Stomach smooth muscle (tissue), 2 donors: Measurements from ENCODE around the gene AP2A1.
A peak's percentile ranks its signal among the peaks of the same experiment; 100 is the strongest.

Source experiments
- H3K27ac ChIP-seq: one replicate; pipeline ENCODE4 v1.7.0; 2013; ENCODE audit warnings: mild to moderate bottlenecking, low read length, inconsistent platforms
- H3K27me3 ChIP-seq, 2 donors: one replicate each; pipeline ENCODE4 v1.7.0; 2013; ENCODE audit warnings: low read length in 2 of 2; ENCODE audit not compliant: insufficient read depth in 2 of 2, control insufficient read depth in 1 of 2
- H3K36me3 ChIP-seq, 2 donors: one replicate each; pipeline ENCODE4 v1.7.0; 2013; ENCODE audit warnings: low read length in 2 of 2; ENCODE audit not compliant: control insufficient read depth in 2 of 2, insufficient read depth in 2 of 2
- H3K4me1 ChIP-seq: one replicate; pipeline ENCODE4 v1.7.0; 2013; ENCODE audit warnings: low read length; ENCODE audit not compliant: control insufficient read depth, insufficient read depth
- H3K4me3 ChIP-seq, 2 donors: one replicate each; pipeline ENCODE4 v1.7.0; 2013; ENCODE audit warnings: low read length in 2 of 2
- H3K9ac ChIP-seq, 2 donors: one replicate each; pipeline ENCODE4 v1.7.0; 2013; ENCODE audit warnings: low read length in 2 of 2, mild to moderate bottlenecking in 1 of 2
- H3K9me3 ChIP-seq, 2 donors: one replicate each; pipeline ENCODE4 v1.7.0; 2013; ENCODE audit warnings: low read length in 2 of 2; ENCODE audit not compliant: control insufficient read depth in 2 of 2
- donor health status: healthy.
- donor health status: Pancreatic carcinoma.

The AP2A1 gene

DNA sequence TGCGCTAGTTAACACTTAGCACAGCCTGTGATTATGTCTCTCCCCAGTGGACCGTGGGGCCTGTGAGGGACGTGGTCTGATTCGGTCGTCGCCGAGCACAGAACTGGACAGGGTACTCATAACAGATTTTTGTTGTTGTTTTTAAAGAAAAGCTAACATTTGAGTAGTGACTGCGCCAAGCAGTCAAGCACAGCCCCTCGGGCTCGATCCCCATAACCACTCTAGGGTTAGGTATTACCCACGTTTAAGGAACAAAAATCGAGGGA lies 83.4 kb downstream of the AP2A1 start:
- H3K36me3 ChIP-seq, result peaks cover 0 to 2% of the 10 kb centered on the region in 2 donors
- no peaks in the 10 kb centered on the region for H3K27me3 ChIP-seq
- H3K4me1 ChIP-seq, result peaks cover 32% of the 10 kb centered on the region
- H3K27ac ChIP-seq, result peak overlapping the region; percentile 99
- no peaks in the 10 kb centered on the region for H3K9me3 ChIP-seq
- peak overlapping the region; percentile 65 to 90 for H3K4me3 ChIP-seq
- peak overlapping the region; percentile 57 to 66 for H3K9ac ChIP-seq

DNA sequence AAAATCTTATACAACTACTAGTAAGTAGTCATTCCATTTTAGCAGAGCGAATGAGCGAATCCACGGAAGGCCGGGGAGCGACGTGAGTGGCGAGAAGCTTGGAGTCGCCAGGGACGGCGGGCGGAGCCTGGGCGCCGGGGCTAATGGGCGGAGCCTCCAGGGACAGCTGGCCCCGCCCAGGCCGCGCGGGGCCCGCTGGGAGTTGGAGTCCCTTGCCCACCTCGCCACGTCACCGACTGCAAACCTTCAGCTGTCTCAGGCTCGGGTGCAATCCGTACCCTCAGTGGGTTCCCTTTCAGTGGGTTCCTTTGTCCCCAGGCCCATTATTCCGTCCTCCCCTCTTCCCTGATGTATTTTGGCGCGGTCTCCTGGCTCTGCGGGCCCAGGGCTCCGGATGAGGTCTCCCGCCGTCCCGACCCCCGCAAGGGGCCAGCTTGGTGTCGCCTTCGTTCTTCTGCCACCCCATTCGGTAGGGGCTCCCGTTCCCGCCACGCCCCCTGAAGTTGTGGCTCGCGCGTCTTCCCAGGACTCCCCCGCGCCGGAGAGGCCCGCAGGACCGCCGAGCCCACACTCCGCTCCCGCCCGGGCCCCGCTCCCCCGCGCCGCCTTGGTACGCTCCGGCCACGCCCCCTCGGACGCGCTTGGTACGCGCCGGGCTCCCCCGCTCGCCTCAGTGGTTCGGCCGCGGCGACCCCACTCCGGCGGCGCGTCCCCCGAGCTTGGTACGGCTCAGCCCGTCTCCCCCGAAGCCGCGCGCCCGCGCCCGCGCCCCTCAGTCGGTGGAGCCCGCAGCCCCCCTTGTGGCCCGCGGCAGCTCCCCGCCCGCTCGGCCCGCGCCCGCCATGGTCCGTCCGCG lies 83.9 kb downstream of the AP2A1 start, which contains the start of gene PTOV1:
Gene PTOV1, plus strand, starts transcription at position 673 of the 856 bp plus-strand sequence.
- Histone ChIP-seq H3K4me1 (peaks cover 32% of the 10 kb centered on the region), H3K4me3 (peak within 1 kb of the TSS; percentile 90 to 93), H3K36me3 (peaks cover 0 to 5% of the 10 kb centered on the region in 2 donors), H3K27me3 (no peaks in the 10 kb centered on the region), H3K27ac (peak within 1 kb of the TSS; percentile 99), H3K9ac (peak within 1 kb of the TSS; percentile 94), H3K9me3 (no peaks in the 10 kb centered on the region)

DNA sequence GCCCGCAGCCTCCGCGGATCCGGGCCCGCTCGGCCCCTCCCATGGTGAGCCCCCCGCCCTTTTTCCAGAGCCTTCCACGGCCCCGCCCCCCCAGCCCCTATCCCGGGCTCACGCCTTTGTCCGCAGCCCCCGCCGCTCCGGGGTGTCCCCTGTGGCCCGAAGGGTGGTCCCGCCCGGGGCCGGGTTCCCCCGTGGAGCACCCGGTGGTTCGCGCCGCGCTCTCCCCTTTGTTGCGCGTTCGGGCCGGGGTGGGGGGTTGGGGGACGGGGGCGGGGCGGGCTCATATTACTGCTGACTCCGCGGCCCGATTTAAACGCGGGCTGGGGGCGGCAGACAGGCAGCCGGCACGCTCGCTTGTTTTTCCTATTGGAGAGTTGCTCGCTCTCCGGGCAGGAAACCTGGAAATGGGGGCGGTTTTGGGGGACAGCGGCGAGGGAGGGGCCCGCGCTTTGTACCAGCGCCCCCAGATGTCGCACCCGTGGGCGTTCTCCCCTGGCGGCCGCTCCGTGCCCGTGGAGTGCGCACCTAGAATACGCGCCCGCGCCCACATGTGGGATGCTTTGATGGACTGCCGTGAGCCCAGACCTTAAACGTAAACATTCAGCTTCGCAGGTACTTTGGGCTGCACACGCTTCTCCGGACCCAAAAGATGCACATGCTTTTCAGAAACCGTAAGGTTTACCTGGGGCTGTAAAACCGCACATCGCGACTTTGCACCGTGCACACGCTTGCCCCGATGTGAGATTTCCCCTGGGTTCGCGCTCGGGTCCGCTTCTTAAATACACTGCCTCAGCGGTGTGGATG lies 84.9 kb downstream of the AP2A1 start:
- H3K9me3 ChIP-seq, result no peaks in the 10 kb centered on the region
- peak overlapping the region; percentile 64 to 90 for H3K4me3 ChIP-seq
- H3K4me1 ChIP-seq, result peaks cover 32% of the 10 kb centered on the region
- H3K27me3 ChIP-seq, result no peaks in the 10 kb centered on the region
- peak overlapping the region in 1 of 2 donors; percentile 64 for H3K9ac ChIP-seq
- no peak overlapping the region for H3K27ac ChIP-seq
- H3K36me3 ChIP-seq, result peaks cover under 1 to 10% of the 10 kb centered on the region in 2 donors

DNA sequence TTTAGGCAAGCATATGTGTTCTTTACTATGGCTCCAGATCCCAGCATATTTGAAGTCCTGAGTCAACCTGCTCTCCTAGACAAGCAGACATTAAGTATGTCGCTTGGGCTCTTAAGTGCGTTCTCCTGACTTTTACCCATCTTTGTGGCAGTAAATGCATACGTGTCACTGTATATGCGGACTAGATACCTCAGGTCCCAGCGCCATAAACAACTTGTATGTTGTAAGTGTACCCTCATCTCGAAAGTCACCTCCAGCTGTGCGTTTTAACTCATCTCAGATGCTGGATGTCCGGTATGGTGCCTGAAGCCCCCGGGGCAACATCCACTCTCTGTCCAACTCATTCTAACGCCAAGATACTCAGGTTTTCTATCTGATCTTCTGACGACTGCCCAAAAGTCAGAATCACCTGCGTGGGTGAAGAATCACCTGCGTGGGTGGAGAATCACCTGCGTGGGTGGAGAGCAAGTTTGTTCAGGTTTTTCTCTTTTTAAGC lies 85.9 kb downstream of the AP2A1 start:
- Histone ChIP-seq H3K27me3 (no peaks in the 10 kb centered on the region), H3K9ac (peak overlapping the region in 1 of 2 donors; percentile 30), H3K27ac (no peak overlapping the region), H3K4me1 (peaks cover 32% of the 10 kb centered on the region), H3K9me3 (no peaks in the 10 kb centered on the region), H3K36me3 (peaks cover 10 to 14% of the 10 kb centered on the region in 2 donors), H3K4me3 (peak overlapping the region; percentile 64 to 90)

DNA sequence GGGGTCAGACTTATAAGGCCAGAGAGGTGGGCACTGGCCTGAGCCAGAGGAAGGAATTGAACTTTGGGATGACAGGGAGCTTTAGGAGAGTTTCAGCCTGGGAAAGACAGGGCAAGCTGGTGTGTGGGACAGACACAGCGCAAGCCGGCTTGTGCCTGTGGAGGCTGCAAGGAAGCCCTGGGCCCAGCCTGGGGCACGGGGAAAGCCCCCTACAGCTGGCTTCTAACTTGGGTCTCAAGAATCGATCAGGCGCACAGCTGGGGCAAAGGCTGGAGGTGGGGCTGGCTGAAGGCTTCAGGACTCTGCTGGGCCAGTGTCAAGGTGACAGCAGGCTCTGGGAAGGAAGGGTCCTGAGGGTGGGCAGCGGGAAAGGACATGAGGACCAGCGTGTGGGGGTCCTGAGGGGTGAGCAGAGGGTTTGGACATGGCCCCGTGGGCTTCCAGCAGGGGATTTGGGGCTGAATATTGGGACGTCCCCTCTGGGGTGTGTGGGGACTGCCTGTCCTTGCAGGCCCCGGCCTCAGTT lies 87.1 kb downstream of the AP2A1 start:
- Histone ChIP-seq H3K4me3 (no peak overlapping the region), H3K4me1 (peaks cover 32% of the 10 kb centered on the region), H3K36me3 (peaks cover 16 to 20% of the 10 kb centered on the region in 2 donors), H3K9ac (no peak overlapping the region), H3K9me3 (no peaks in the 10 kb centered on the region), H3K27me3 (no peaks in the 10 kb centered on the region), H3K27ac (no peak overlapping the region)

DNA sequence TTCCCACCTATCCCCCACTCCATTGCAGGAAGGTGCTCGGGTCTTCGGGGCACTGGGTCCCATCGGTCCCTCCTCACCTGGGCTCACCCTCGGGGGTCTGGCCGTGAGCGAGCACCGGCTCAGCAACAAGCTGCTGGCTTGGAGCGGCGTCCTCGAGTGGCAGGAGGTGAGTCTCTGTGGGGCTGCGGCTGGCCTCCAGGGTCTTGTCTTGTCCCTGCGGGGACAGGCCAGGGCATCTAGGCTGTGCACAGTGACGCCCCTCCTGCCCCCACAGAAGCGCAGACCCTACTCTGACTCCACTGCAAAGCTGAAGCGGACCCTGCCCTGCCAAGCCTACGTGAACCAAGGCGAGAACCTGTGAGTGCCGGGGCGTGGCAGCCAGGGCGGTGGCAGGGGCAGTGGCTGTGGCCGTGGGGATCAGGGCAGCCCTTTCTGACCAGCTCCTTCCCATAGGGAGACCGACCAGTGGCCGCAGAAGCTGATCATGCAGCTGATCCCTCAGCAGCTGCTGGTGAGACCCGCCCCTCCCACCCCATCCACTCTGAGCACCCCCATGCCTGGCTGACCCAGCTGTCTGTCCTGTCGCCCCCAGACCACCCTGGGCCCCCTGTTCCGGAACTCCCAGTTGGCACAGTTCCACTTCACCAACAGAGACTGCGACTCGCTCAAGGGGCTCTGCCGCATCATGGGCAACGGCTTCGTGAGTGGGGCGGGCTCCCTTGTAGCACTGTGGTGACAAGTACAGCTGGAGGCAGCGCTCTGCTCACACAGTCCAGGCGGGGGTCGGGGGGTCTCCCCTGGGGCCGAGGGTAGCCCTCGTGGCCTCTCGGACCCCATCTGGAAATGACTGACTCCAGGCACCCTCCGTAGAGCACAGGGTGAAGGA lies 87.8 kb downstream of the AP2A1 start:
- Histone ChIP-seq H3K27ac (no peak overlapping the region), H3K4me3 (no peak overlapping the region), H3K27me3 (no peaks in the 10 kb centered on the region), H3K4me1 (peaks cover 32% of the 10 kb centered on the region), H3K9ac (no peak overlapping the region), H3K9me3 (no peaks in the 10 kb centered on the region), H3K36me3 (peaks cover 16 to 20% of the 10 kb centered on the region in 2 donors)

DNA sequence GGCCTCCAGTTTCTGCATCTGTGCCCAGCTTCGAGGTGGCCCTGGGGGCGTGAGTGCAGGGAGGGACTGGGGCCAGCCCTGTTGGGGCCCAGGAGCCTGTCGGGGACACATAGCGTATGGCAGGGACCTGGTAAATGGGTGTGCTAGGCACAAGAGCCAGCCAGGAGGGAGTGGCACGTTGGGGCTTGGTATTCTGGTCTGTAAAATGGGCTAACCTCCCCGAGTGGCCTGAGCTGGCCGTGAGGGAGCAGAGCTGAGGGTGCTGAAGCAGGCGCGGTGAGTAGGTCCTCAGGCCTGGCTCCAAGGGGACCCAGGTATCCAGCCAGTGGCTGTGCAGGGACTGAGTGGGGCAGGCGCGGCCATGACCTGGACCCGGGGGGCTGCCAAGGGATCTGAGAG lies 88.5 kb downstream of the AP2A1 start:
- Histone ChIP-seq H3K27ac (no peak overlapping the region), H3K4me1 (peaks cover 28% of the 10 kb centered on the region), H3K9ac (no peak overlapping the region), H3K9me3 (no peaks in the 10 kb centered on the region), H3K4me3 (no peak overlapping the region), H3K27me3 (no peaks in the 10 kb centered on the region), H3K36me3 (peaks cover 16 to 22% of the 10 kb centered on the region in 2 donors)

DNA sequence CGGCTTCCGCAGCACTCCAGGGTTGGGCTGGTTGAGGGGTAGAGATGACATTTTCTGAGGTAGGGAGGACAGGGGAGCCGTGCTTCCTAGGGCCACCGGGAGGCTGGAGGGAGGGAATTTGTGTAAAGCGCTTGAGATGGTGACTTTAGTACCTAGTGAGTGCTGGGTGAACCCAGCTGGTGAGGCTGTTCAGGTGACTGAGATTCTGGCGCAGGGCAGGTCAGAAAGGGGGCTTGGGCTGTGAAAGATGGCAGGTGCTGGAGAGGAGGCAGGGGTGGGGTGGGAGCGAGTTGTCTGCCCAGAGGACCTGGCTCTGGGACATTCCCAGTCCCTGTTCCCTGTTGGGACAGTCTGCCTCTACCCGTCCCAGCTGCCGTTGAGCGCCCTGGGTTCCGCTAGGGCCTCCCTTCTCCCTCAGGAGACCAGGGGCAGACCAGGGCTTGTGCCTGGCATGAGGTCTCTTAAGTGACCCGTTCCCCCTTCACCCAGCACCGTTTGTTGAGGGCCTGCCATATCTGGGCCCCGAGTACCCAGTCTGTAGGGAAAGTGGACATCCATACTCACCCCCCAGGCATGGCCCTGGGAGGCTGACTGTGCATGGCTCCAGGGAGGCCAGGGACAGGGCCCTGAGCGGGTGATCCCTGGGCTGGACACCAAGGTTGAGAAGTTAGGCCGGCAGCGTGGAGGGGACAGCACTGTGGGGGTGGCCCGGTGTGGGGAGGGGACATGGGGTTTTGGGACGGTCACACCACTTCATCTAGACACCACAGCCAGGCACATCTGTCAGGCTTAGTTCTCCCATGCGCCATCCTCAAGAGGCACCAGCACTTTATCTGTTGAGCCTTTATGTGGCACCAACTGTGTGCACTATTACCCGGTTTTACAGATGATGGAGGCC lies 89.1 kb downstream of the AP2A1 start:
- Histone ChIP-seq H3K27ac (no peak overlapping the region), H3K9ac (no peak overlapping the region), H3K9me3 (no peaks in the 10 kb centered on the region), H3K4me1 (peaks cover 24% of the 10 kb centered on the region), H3K27me3 (no peaks in the 10 kb centered on the region), H3K4me3 (no peak overlapping the region), H3K36me3 (peaks cover 16 to 23% of the 10 kb centered on the region in 2 donors)

DNA sequence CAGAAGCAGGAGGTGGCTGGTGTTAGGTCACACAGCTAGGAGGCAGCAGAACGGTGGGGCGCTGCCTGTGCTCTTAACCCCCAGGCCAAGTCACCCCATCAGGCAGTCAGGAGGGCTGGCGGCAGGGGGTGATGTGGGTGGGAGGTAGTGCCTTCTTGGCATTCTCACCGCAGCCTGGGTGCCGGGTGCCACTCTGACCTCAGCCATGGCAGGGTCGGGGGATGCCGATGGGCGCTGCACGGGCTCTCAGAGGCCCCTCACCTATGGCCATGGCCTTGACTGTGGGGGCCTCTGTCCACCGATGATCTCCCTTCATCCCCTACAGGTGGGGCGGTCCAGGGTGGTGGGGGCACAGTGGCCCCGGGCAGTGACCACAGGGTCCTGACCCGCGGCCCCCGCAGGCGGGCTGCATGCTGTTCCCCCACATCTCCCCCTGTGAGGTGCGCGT lies 89.8 kb downstream of the AP2A1 start:
- no peak overlapping the region for H3K4me3 ChIP-seq
- no peak overlapping the region for H3K27ac ChIP-seq
- no peaks in the 10 kb centered on the region for H3K27me3 ChIP-seq
- H3K4me1 ChIP-seq, result peaks cover 24% of the 10 kb centered on the region
- H3K36me3 ChIP-seq, result peaks cover 16 to 27% of the 10 kb centered on the region in 2 donors
- no peak overlapping the region for H3K9ac ChIP-seq
- H3K9me3 ChIP-seq, result no peaks in the 10 kb centered on the region
